ENCODE measurements around the gene LRRC8E. TPM values are rescaled to one million over a fixed set of nuclear protein-coding genes. Genes with fewer than 3 reads are reported as not detected.

LRRC8E gene
- 10.5 and 17.4 TPM in 2 replicates for total RNA-seq

GRCh38 chr19:7888145-7888825 lies at the start of gene LRRC8E:
TSS of gene LRRC8E (plus strand) at chr19:7888510. CDS start at chr19:7895604, 7,094 bp downstream.
- no peaks in the 10 kb centered on the region for H3K27me3 ChIP-seq (ENCODE audit: insufficient read depth, low read length)
- peaks cover 11% of the 10 kb centered on the region for H3K4me1 ChIP-seq (ENCODE audit: insufficient read depth, low read length)
- peak within 1 kb of the TSS; percentile 78 for H2AFZ ChIP-seq (ENCODE audit: low read length)
- H3K9me3 ChIP-seq (ENCODE audit: low read depth, low read length) = no peaks in the 10 kb centered on the region
- H4K20me1 ChIP-seq (ENCODE audit: insufficient read depth, low read length) = no peaks in the 10 kb centered on the region
- peak within 1 kb of the TSS; percentile 58 for H3K27ac ChIP-seq (ENCODE audit: low read depth, low read length)
- no peak for TF ChIP-seq CTCF (IDR thresholded peaks at IDR 0.05; ENCODE audit: extremely low read depth, low read depth, low read length)
- peaks cover 12% of the 10 kb centered on the region for H3K79me2 ChIP-seq (ENCODE audit: insufficient read depth, low read length)
- peak within 1 kb of the TSS; percentile 86 for H3K4me3 ChIP-seq (ENCODE audit: insufficient read depth, low read length)
- DNase-seq (ENCODE audit: insufficient read length, low spot score, missing footprints) = peak; percentile 99
- H3K4me2 ChIP-seq (ENCODE audit: insufficient read depth, low read length) = peak within 1 kb of the TSS; percentile 92
- H3K36me3 ChIP-seq (ENCODE audit: insufficient read depth, low read length) = no peaks in the 10 kb centered on the region

DNA sequence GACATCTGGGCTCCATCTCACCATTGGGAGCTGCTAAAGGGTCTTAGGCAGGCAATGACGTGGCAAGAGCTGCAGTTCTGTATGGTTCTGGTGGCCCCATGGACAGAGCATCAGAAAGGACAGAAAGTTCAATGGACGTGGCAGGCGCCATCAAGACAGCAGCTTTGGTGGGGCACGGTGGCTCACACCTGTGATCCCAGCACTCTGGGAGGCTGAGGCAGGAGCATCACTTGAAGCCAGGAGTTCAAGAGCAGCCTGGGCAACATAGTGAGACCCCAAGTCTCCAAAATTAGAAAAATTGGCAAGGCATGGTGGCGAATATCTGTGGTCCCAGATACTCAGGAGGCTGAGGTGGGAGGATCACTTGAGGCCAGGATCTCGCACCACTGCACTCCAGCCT lies 48.8 kb upstream of the LRRC8E start:
- Histone ChIP-seq H3K4me3 (ENCODE audit: insufficient read depth, low read length) (no peak overlapping the region), H3K27me3 (ENCODE audit: insufficient read depth, low read length) (no peaks in the 10 kb centered on the region), H3K9me3 (ENCODE audit: low read depth, low read length) (no peaks in the 10 kb centered on the region), H3K36me3 (ENCODE audit: insufficient read depth, low read length) (no peaks in the 10 kb centered on the region), H3K79me2 (ENCODE audit: insufficient read depth, low read length) (peaks cover 35% of the 10 kb centered on the region), H3K4me1 (ENCODE audit: insufficient read depth, low read length) (peaks cover 17% of the 10 kb centered on the region), H4K20me1 (ENCODE audit: insufficient read depth, low read length) (peaks cover 10% of the 10 kb centered on the region), H3K4me2 (ENCODE audit: insufficient read depth, low read length) (no peak overlapping the region), H3K27ac (ENCODE audit: low read depth, low read length) (no peak overlapping the region), H2AFZ (ENCODE audit: low read length) (no peak overlapping the region)
- no peak for DNase-seq (ENCODE audit: insufficient read length, low spot score, missing footprints)
- no peak for TF ChIP-seq CTCF (IDR thresholded peaks at IDR 0.05; ENCODE audit: extremely low read depth, low read depth, low read length)

GRCh38 chr19:7840629-7841028 lies 47.7 kb upstream of the LRRC8E start:
- H3K27ac ChIP-seq (ENCODE audit: low read depth, low read length) = no peak overlapping the region
- H3K79me2 ChIP-seq (ENCODE audit: insufficient read depth, low read length) = peaks cover 31% of the 10 kb centered on the region
- no peak overlapping the region for H3K4me2 ChIP-seq (ENCODE audit: insufficient read depth, low read length)
- no peaks in the 10 kb centered on the region for H3K27me3 ChIP-seq (ENCODE audit: insufficient read depth, low read length)
- no peak for TF ChIP-seq CTCF (IDR thresholded peaks at IDR 0.05; ENCODE audit: extremely low read depth, low read depth, low read length)
- H3K4me3 ChIP-seq (ENCODE audit: insufficient read depth, low read length) = no peak overlapping the region
- no peak for DNase-seq (ENCODE audit: insufficient read length, low spot score, missing footprints)
- peaks cover 20% of the 10 kb centered on the region for H4K20me1 ChIP-seq (ENCODE audit: insufficient read depth, low read length)
- no peak overlapping the region for H2AFZ ChIP-seq (ENCODE audit: low read length)
- peaks cover 17% of the 10 kb centered on the region for H3K4me1 ChIP-seq (ENCODE audit: insufficient read depth, low read length)
- H3K9me3 ChIP-seq (ENCODE audit: low read depth, low read length) = no peaks in the 10 kb centered on the region
- H3K36me3 ChIP-seq (ENCODE audit: insufficient read depth, low read length) = no peaks in the 10 kb centered on the region

DNA sequence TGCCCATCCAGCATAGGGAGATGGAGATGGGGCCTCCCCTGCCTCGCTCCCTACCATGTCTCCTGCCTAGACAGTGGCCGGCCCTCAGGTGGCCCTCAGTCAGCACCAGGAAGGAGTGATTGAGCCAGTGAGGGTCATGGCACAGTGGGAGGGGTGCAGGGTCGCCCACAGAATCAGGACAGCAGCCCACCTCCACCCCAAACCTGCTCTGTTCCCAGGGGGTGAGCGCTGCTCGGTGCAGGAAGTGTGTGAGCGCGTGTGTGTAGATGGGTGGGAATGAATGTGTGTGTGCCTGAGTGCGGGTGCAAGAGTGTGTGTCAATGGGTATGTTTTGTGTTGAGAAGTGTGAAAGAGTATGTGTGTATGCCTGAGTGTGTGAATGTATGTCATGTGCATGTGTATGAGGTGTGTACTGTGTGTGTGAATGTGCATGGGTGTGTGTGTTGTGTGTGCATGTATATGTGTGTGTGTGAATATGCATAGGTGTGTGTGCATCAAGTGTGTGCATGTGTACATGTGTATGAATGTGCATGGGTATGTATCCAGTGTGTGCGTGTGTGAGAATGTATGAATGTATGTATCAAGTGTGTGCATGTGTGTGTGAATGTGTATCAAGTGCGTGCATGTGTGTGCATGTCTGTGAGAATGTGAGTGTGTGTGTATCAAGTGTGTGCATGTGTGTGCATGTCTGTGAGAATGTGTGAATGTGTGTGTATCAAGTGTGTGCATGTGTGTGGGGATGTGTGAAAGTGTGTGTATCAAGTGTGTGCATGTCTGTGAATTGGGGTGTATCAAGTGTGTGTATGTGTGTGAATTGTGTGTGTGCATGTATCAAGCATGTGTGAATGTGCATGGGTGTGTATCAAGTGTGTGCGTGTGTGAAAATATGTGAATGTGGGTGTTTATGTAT lies 46.3 kb upstream of the LRRC8E start:
- H2AFZ ChIP-seq (ENCODE audit: low read length) = no peak overlapping the region
- no peak overlapping the region for H3K4me3 ChIP-seq (ENCODE audit: insufficient read depth, low read length)
- H3K27ac ChIP-seq (ENCODE audit: low read depth, low read length) = no peak overlapping the region
- no peaks in the 10 kb centered on the region for H3K27me3 ChIP-seq (ENCODE audit: insufficient read depth, low read length)
- no peaks in the 10 kb centered on the region for H3K9me3 ChIP-seq (ENCODE audit: low read depth, low read length)
- DNase-seq (ENCODE audit: insufficient read length, low spot score, missing footprints) = no peak
- TF ChIP-seq CTCF (IDR thresholded peaks at IDR 0.05; ENCODE audit: extremely low read depth, low read depth, low read length) = no peak
- peaks cover 20% of the 10 kb centered on the region for H4K20me1 ChIP-seq (ENCODE audit: insufficient read depth, low read length)
- peaks cover 26% of the 10 kb centered on the region for H3K79me2 ChIP-seq (ENCODE audit: insufficient read depth, low read length)
- no peaks in the 10 kb centered on the region for H3K36me3 ChIP-seq (ENCODE audit: insufficient read depth, low read length)
- H3K4me1 ChIP-seq (ENCODE audit: insufficient read depth, low read length) = peaks cover 17% of the 10 kb centered on the region
- no peak overlapping the region for H3K4me2 ChIP-seq (ENCODE audit: insufficient read depth, low read length)

Measured in osteoblast (primary cell).